Testis (tissue), 2 donors: ENCODE measurements around the gene ART5.
"Not testable (repeated sequence)": the region's sequence is repeated elsewhere in the genome, so short reads cannot be mapped to it uniquely, and the experiment has no call there.

Experiments used
- POLR2A ChIP-seq: fragments of 450-650 bp; IDR thresholded peaks from one replicate; pipeline ENCODE4 v1.6.1; 2017; ENCODE audit warnings: antibody characterized with exemption, mild to moderate bottlenecking, moderate library complexity
- TF ChIP-seq, protein P1 (sequence below), 3 experiments: fragments of 450-650 bp in 2 of 3; fragments of 200-600 bp in 1 of 3; sonication (generic) in 1 of 3; IDR thresholded peaks; one replicate each; pipeline ENCODE4 v1.5.1; 2016 to 2019; ENCODE audit warnings: antibody characterized with exemption in 3 of 3, mild to moderate bottlenecking in 2 of 3, moderate library complexity in 1 of 3

- not testable (repeated sequence) for TF ChIP-seq POLR2A
- TF ChIP-seq, protein P1, sequence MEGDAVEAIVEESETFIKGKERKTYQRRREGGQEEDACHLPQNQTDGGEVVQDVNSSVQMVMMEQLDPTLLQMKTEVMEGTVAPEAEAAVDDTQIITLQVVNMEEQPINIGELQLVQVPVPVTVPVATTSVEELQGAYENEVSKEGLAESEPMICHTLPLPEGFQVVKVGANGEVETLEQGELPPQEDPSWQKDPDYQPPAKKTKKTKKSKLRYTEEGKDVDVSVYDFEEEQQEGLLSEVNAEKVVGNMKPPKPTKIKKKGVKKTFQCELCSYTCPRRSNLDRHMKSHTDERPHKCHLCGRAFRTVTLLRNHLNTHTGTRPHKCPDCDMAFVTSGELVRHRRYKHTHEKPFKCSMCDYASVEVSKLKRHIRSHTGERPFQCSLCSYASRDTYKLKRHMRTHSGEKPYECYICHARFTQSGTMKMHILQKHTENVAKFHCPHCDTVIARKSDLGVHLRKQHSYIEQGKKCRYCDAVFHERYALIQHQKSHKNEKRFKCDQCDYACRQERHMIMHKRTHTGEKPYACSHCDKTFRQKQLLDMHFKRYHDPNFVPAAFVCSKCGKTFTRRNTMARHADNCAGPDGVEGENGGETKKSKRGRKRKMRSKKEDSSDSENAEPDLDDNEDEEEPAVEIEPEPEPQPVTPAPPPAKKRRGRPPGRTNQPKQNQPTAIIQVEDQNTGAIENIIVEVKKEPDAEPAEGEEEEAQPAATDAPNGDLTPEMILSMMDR (IDR thresholded peaks at IDR 0.05) = not testable (repeated sequence)
Observed at GRCh38 chr11:3588776-3589175, 53.0 kb downstream of the ART5 start.
